GM12891 (cell line): ENCODE data around the gene IER5.
A peak's percentile ranks its signal among the peaks of the same experiment; 100 is the strongest.

Source experiments
- POLR2A ChIP-seq: IDR thresholded peaks from 2 replicates; pipeline ENCODE4 v1.6.1; 2011; ENCODE audit warnings: low read depth, low read length, control low read depth
- POLR2AphosphoS5 ChIP-seq: IDR thresholded peaks from 2 replicates; pipeline ENCODE4 v1.6.1; 2011; ENCODE audit warnings: low read depth, low read length, control low read depth
- TAF1 ChIP-seq: IDR thresholded peaks from 2 replicates; pipeline ENCODE4 v1.6.1; 2011; ENCODE audit warnings: low read depth, low read length, control low read depth

DNA sequence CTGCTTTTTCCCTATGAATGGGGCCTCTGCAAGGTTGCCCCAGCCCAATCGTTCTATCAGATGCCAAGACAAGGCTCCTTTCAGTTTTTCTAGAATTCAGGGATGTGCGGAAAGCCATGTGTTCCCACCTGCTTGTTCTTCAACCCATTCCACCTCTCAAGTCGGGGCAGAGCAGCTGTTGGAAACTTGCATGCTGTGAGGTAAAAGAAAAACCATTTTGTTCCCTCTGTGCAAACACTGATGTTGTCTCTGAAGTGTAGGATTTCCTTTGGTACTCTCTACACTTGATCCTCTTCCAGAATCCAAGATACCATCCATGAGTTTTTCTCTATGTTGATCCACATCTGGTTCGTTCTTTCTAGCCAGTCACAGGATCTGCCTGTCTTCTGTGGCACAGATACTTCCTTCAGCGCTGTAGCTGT, 7.3 kb downstream of the IER5 start:
- TF ChIP-seq POLR2AphosphoS5: peak; percentile 69
- no peak for TF ChIP-seq POLR2A
- no peak for TF ChIP-seq TAF1
